ENCODE measurements around the gene BFSP1.

Gene BFSP1

DNA sequence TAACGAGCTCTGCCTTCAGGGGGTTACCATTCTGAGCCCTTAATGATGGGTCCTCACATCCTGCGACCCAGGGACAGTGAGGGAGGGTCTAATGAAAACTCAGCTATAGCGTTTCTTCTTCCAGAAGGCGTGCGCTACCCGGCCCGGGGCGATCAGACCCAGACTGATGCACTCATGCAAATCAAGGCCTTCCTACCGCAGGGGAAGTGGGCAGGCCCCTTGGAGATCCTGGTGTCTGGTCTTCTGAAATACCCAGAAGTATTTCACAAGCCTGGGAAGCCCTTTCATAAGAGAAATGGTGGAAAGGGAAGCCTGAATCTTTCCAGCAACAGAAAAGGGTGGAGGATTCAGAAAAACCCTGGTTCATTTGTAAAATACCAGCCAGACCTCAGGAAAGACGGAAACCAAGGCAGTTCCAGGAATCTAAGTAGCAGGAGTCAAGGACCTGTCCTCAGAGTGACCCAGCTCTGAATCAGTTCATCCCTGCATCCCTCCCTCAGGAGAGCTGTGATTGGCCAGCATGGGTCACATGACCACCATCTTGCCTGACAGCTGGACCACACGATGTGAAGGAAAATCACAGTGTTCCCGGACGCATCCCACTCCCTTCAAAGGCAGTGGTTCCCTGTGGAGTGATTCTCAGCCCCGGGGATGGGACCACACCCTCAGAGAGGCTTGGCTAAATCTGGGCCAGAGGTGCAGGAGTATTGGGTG is 12.7 kb downstream of the BFSP1 start:
- no peak for DNase-seq

- no peak for DNase-seq
These were observed 16.1 kb downstream of the BFSP1 start for GRCh38 chr20:17515053-17515452.

GRCh38 chr20:17513939-17514338 is 17.2 kb downstream of the BFSP1 start:
- no peak for DNase-seq

GRCh38 chr20:17511401-17511800 is 19.8 kb downstream of the BFSP1 start:
- DNase-seq = no peak

- DNase-seq = no peak
These were observed 20.6 kb downstream of the BFSP1 start for GRCh38 chr20:17510548-17510947.

DNA sequence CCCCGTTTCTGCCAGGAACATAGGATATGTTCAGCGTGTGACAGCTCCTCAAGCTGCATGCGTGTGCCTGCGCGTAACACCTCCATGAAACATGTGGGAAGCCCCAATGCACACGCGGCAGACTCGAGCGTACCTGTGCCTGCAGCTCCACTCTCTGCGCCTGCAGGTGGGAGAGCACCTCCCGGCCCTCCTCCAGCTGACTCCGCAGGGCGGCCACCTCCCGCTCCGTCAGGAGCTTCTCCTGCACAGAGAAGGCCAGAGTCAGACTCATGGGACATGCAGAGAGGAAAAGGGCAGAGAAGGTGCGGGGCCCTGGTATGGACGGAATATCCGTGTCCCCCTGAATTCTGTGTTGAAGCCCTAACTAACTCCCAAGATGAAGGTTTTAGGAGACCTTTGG is 22.4 kb downstream of the BFSP1 start:
- no peak for DNase-seq

GRCh38 chr20:17507531-17507930 is 23.6 kb downstream of the BFSP1 start:
- DNase-seq = no peak

DNA sequence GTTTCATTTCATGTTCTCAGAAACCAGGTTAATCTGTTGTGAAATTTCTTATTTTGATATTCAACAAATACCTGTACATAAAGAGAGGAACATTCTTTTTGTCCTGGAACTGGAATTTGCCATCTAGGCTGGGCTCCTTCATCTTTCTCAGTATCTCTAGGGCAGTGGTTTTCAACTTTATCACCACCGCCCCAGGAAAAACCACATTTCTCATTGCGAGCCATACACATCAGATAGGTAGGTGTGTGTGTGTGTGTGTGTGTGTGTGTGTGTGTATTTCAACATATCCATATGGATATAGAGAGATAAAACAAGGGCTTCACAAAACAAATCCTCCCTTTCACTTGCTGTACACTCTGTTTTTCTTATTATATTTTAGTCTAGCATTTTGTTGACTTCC is 24.1 kb downstream of the BFSP1 start:
- no peak for DNase-seq

GRCh38 chr20:17505636-17506517 is 25.3 kb downstream of the BFSP1 start:
- no peak for DNase-seq

GRCh38 chr20:17504898-17505635 is 26.1 kb downstream of the BFSP1 start:
- peak; percentile 83 for DNase-seq

DNA sequence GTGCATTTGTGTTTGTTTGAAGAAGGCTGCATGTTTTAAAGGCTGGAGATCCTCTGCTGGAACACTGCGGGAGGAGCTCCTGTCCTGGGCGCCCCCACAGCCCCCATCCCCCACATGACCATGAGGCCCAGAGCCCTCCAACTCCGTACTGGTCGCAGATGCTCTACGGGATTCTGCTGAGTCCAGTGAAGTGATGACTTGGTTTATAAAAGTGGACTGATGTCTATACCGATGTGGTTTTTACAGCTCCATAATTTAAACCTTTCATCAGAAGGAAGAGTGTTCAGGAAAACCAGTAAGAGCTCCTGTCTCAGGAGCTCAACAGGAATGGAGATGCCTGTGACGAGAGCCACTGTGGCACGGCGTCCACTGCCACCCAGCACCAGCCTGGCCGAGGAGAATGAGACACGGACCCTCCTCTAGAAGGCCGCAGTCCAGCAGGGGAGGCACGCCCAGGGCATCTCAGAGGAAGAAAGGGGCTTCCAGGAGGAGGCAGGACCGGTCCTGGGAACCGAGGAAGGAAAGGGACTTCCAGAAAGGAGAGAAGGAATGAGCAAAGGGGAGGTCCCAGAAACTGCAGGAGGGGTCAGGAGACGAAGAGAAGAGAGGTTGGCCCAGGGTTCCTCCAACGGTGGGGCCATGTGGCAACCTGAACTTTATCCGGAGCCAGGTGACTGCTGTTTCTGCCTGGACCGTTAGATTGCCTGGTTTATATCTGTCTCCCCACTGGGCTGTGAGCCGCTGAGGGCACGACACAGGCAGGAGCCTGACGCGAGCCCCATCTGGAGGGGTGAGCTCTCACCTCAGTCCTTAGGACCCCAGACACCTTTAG is 26.9 kb downstream of the BFSP1 start:
- DNase-seq = peak; percentile 56

DNA sequence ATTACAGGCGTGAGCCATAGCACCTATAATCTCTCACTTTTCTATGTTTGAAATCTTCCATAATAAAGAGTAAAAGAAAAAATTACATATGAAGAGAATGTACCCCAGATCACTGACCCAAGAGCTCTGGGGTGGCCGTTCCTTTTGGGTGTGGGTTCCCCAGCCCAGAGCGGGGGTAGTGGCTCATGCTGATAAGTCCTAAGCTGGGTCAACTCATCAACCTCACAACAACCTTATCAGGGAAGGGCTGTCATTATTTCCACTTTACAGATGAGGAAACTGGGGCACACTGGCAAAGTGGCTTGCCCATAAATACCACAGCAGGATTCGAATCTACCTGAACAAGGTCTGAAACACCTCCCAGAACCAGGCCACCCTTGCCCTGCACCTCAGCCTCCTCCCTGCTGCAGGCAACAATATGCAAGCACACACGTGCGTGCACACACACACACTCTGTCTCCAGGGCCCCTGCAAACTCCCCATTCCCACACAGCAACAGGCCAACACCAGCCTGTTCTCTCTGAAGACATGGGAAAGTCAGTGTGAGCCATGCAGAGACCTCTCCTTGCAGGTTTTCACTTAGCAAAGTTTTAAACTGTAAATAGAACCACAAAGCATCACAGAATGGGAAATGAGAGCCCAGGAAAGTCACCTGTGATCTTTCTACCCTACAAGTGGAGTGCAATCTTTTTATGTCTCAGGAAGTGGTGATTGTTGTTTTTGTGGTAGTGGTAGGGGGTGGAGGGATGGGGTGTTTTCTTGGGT is 27.7 kb downstream of the BFSP1 start:
- no peak for DNase-seq

DNA sequence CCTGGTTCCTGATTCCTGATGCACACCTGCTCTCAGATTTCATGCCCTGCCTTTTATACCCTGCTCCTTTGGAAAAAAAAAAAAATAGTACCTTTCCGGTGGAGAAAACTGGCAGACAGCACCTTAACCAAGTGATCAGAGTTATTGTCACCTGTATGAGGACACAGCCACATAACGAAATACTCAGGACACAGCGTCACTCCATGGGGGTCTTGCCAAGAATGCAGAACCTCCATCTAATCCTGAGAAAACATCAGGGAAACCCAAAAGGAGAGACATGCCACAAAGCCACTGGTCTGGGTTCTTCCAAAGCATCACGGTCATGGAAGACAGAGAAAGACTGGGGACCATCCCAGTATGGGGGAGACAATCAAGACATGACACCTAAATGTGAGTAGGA is 29.1 kb downstream of the BFSP1 start:
- DNase-seq = no peak

DNA sequence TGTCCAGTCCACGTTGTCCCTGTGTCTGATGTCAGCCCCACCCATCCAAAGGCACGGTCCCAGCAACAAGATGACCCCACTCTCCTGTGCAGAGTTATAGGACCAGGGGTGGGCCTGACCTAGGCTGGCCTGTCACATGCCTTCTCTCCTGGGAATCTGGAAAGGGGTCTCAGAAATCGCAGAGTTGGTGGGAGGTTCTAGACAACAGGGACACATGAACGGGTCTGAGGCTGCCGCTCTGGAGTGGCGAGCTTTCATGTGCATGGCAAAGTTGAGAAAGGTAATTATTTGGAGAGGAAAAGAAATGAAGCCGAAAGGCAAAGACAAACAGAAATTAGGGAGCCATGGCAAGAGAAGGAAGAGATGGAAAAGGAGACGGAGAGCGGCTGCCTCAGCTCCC is 29.5 kb downstream of the BFSP1 start:
- DNase-seq = no peak

DNA sequence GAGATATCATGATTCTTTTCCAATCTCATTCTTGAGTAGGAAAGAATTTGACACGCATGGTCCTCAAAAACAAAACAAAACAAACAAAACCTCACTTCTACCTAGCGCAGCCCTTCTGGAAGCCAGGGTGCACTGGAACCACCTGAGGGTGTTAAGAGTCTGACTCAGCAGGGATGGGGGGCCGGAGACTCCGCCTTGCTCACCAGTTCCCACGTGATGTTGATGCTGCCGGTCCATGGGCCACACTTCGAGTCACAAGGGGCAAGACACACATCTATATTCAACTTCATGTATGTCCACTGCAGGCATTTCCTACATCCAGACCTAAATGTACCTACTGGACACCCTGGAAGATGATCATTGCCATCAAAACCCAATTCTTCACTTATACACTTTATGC is 30.4 kb downstream of the BFSP1 start:
- DNase-seq = no peak

DNA sequence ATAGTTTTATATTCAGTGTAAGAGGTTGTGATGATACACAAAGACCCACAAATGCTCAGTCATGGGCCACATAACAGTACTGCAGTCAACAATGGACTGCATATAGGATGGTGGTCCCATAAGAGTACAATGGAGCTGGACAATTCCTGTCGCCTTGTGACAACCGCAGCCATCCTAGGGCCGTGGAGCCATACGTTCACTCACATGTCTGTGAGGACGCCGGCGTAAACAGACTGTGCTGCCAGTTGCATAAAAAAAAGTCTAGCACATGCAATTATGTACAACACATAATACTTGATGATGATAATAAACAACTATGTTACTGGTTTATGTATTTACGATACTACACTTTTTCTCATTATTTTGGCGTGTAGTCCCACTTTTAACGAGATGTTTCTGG is 30.9 kb downstream of the BFSP1 start:
- no peak for DNase-seq

- no peak for DNase-seq
These were observed 32.1 kb downstream of the BFSP1 start for GRCh38 chr20:17499041-17499440.

DNA sequence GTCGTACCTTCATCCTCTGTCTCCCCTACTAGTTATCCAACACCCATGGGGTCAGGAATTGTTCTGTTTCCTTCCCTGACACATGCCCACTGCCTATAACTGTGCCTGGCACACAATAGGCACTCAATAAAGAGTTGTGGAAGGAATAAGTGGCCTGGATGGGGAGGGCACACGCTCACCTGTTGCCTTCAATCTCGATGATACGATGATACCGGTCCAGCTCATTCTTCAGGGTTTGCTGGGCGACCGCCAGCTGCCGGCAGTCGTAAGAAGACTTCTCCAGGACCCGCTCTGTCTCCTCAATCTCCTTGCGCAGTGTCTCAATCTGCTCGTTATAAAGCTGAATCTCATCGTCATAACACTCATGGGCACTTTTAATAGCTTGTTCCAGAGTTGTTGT is 32.5 kb downstream of the BFSP1 start:
- no peak for DNase-seq

GRCh38 chr20:17497821-17498580 is 33.2 kb downstream of the BFSP1 start:
- no peak for DNase-seq

GRCh38 chr20:17495826-17496225 is 35.4 kb downstream of the BFSP1 start:
- DNase-seq = no peak

GRCh38 chr20:17494201-17494600 is 37.0 kb downstream of the BFSP1 start:
- no peak for DNase-seq
